Urothelium cell line (cell line): ENCODE results near the gene NKG7.

ENCODE experiments used
- DNase-seq: peaks from one replicate; pipeline ENCODE4 v3.0.0; 2011; ENCODE audit warnings: low spot score, mixed read lengths
- FAIRE-seq: peaks from 2 replicates; lab custom pipeline; 2011; peaks lifted over from hg19 to GRCh38; lab: Jason Lieb, UNC

Gene NKG7

GRCh38 chr19:51364200-51365106 lies 8.0 kb downstream of the NKG7 start:
- FAIRE-seq (no peak), DNase-seq (no peak)

DNA sequence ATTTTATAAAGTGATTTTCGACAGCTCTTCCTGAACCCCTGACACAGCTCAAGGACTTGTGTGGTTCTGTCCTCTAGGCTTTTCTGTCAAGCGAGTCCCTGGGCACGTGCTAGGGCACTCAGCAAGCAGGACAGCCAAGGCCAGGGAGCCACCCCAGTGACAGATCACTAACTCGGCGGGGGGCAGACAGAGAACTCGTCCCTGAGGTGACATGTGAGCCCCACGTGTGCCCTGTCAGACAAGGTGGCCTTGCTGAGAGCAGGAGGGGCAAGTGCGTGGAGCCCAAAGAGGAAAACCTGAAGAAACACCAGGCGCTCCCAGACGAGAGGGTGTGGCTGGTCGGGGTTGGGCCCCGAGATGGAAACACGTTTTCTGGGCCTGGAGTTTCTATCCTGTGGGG lies 11.2 kb downstream of the NKG7 start:
- DNase-seq: no peak
- no peak for FAIRE-seq

- no peak for FAIRE-seq
- DNase-seq: no peak
Observed at GRCh38 chr19:51359294-51359693, 13.2 kb downstream of the NKG7 start.

GRCh38 chr19:51357952-51358351 lies 14.5 kb downstream of the NKG7 start:
- FAIRE-seq (no peak), DNase-seq (no peak)

DNA sequence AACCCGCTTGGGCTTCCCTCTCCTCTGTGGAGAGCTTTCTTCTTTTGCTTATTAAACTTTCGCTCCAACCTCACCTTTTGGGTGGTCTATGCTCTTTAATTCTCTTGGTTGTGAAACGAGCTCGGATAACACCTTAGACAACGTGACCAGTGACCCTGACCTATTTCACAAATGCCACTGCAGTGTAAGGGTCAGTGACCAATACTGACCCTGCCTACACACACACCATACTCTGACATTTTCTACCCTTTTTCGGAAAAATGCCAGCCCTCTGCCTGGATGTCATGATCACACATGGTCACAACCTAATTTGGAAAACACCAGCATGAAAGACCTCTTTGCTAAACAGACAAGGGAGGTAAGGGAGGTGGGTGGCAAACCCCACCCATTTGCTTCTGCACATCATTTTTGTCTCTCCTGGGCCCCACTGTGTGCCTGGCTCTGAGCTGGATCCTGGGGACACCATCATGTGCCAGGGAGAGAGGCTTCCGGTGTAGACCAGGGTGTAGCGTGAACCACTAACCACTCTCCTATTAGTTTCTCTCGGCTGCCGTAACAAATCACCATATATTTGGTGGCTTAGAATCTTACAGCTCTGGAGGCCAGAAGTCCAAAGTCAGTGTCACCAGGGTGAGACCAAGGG lies 16.2 kb downstream of the NKG7 start:
- no peak for DNase-seq
- FAIRE-seq: no peak

DNA sequence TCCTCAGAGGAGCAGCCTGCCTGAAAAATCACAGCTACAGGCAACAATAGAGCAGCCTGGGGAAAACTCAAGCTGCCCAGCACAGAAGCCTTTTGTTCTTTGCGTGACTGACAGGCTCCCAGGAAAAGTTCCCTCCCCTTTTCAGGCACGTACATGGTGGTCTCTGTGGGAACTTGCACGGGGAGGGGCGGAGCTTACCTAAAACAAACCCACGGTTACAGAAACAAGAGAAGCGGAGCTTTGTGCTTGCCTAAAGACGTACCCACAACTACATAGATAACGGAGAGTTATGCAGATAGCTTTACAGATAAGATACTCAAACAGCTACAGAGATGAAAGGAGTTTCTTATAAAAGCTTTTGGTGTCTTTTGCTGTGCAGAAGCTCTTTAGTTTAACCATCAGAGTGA lies 17.7 kb downstream of the NKG7 start:
- FAIRE-seq (no peak), DNase-seq (no peak)

DNA sequence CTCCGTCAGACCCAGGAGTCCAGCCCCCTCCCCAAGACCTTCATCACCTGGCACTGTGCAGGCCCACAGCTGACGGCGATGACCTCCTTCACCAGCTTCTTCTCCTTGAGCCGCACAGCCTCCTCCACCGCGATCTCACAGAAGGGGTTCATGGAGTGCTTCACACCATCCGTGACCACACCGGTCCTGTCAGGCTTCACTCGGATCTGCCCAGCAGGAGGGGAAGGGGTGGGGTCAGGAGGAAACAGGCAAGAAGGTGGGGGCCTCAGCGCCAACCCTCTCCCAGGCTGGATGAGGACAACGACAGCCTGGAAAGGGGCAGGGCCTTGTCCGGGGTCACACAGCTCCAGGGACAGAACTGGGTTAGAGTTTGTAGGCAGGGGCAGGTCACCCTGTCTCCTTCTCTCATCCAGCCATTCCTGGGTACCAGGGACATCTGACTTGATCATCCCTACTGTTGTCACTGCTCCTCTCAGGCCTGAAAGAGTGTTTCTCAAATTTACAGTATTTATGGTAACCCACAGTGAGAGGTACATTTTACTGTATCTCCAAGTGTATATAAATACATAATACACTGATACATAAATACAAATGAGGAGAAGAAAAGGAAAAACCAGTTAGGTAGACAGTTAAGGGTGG lies 18.2 kb downstream of the NKG7 start:
- DNase-seq: no peak

GRCh38 chr19:51352783-51353360 lies 19.6 kb downstream of the NKG7 start:
- no peak for FAIRE-seq
- DNase-seq: no peak

More for the DNA sequence above, 18.2 kb downstream of the NKG7 start:
- FAIRE-seq: no peak

DNA sequence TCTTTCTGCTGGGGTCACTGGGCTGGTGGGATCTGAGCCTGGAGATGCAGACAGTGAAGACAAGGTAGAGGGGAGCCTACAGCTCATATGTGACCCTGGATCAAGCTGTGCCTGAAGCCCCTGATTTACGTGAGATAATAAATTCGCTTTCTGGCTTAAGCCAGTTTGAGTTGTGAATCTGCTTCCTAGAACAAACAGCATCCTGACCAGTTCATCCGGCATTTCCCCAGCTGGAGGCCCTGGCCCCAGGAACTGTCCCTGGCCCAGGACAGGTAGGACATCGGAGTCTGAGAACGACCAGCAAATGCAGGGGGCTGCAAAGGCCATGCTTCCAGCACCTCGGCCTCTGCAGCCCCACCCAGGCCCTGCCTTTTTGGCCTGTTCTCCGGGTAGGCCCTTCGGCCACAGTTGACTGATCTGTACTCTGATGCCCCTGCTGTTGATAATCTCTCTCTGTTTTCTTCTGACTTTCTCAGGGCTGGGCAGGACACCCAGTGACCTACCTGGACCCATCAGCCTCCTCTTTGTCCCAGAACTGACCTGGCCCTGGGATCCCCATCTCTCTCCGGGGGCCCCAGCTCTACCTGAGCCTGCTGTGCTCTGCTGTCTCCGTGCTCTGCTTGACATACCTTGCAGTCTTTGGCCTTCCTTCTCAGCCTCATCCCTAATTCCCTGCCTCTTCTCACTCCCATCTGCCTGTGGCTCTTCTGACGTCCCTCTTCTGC lies 21.0 kb downstream of the NKG7 start:
- DNase-seq (no peak), FAIRE-seq (no peak)

GRCh38 chr19:51347209-51347928 lies 25.1 kb downstream of the NKG7 start:
- no peak for FAIRE-seq
- DNase-seq: no peak

GRCh38 chr19:51346742-51347141 lies 25.7 kb downstream of the NKG7 start:
- no peak for FAIRE-seq

GRCh38 chr19:51345076-51345620 lies 27.3 kb downstream of the NKG7 start:
- FAIRE-seq: no peak

More at GRCh38 chr19:51346742-51347141, 25.7 kb downstream of the NKG7 start:
- no peak for DNase-seq

GRCh38 chr19:51342631-51343569 lies 29.6 kb downstream of the NKG7 start:
- FAIRE-seq: no peak
- no peak for DNase-seq

More at GRCh38 chr19:51345076-51345620, 27.3 kb downstream of the NKG7 start:
- DNase-seq: no peak

DNA sequence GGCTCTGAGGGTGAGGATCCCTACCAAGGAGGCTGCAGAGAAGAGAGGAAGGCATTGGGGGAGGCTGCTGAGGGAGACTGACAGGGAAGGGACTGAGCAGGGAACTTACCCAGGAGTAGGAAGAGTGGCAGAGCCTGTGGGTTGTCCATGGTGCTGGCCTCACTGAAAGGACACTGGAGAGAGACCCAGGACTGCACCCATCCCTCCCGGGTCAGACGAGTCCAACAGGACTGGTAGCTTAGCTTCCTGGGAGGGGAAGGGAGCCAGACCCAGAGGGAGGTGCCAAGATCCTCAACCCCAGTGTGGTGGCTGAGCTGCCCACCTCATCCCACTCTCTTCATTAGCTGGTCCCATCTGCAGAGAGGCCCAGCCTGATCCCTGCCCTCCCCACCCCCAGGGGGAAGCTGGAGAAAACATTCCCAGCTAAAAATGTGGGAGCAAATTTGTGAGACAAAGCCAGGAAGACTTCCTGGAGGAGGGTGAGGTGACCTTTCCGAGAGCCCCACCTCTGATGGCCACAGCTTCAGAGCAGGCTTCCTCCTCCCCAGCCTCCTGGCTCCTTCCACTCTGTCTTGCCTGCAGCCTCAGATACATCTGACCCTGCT lies 30.4 kb downstream of the NKG7 start, which contains the start of gene VSIG10L:
VSIG10L (minus strand) TSS at position 164 of the 605 bp plus-strand sequence; CDS start at position 149, 15 bp downstream.
- DNase-seq (no peak), FAIRE-seq (no peak)

DNA sequence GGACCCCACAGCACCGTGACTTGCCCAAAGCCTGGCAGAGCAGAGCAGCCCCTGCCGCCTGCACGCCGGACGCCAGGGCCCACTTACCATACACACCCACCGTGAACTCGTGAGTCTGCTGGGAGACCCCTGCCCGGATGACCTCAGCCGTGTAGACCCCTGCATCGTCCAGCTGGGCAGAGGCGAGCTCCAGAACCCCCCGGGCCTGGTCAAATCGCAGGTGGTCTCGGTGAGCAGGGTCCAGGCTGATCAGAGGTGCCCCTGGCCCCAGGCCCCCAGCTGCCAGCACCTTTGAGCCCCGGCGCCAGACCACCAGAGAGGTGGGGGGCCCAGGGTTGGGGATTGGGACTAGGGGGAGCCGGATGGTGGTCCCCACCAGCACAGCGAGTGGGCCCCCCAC lies 31.4 kb downstream of the NKG7 start:
- no peak for DNase-seq
- FAIRE-seq: no peak

GRCh38 chr19:51339687-51340656 lies 32.5 kb downstream of the NKG7 start:
- peak; percentile 99 for DNase-seq
- FAIRE-seq: peak; percentile 44

- FAIRE-seq (no peak), DNase-seq (peak; percentile 38)
Observed at GRCh38 chr19:51339313-51339686, 33.2 kb downstream of the NKG7 start.
